Mesenchymal stem cell (in vitro differentiated cells and primary cell): ENCODE data around the gene RALGPS2.
A peak's percentile ranks its signal among the peaks of the same experiment; 100 is the strongest.

Experiments
- DNase-seq: peaks from one replicate; pipeline ENCODE4 v3.0.0-alpha.2; 2013
- H2AFZ ChIP-seq: one replicate; pipeline ENCODE4 v1.6.1; 2013; ENCODE audit warnings: low read depth, mild to moderate bottlenecking, control low read depth, inconsistent platforms, low read length, moderate library complexity
- H2AK5ac ChIP-seq: 2 replicates; pipeline ENCODE4 v1.6.1; 2013; ENCODE audit warnings: low read length, moderate library complexity, mild to moderate bottlenecking, inconsistent platforms; ENCODE audit not compliant: severe bottlenecking
- H2BK120ac ChIP-seq: one replicate; pipeline ENCODE4 v1.6.1; 2013; ENCODE audit warnings: low read depth, mild to moderate bottlenecking, inconsistent platforms, low read length, moderate library complexity
- H2BK12ac ChIP-seq, 2 experiments: one replicate each; pipeline ENCODE4 v1.6.1; 2013; ENCODE audit warnings: inconsistent platforms in 2 of 2, low read length in 2 of 2, mild to moderate bottlenecking in 2 of 2, moderate library complexity in 2 of 2, control low read depth in 1 of 2
- H2BK15ac ChIP-seq: one replicate; pipeline ENCODE4 v1.6.1; 2013; ENCODE audit warnings: mild to moderate bottlenecking, low read depth, inconsistent platforms; ENCODE audit not compliant: poor library complexity, severe bottlenecking
- H2BK5ac ChIP-seq: 2 replicates; pipeline ENCODE4 v1.6.1; 2013; ENCODE audit warnings: low read depth, mild to moderate bottlenecking, low read length, control low read depth, inconsistent platforms; ENCODE audit not compliant: poor library complexity, severe bottlenecking
- H3K14ac ChIP-seq, 2 experiments: one replicate each; pipeline ENCODE4 v1.6.1; 2013; ENCODE audit warnings: inconsistent platforms in 2 of 2, low read length in 2 of 2, control low read depth in 1 of 2, mild to moderate bottlenecking in 1 of 2, moderate library complexity in 1 of 2
- H3K18ac ChIP-seq, 2 experiments: one replicate each; pipeline ENCODE4 v1.6.1; 2013; ENCODE audit warnings: inconsistent platforms in 2 of 2, low read length in 2 of 2, control low read depth in 1 of 2, low read depth in 1 of 2, mild to moderate bottlenecking in 1 of 2
- H3K23ac ChIP-seq, 2 experiments: one replicate each; pipeline ENCODE4 v1.6.1; 2013; ENCODE audit warnings: inconsistent platforms in 2 of 2, low read length in 2 of 2, mild to moderate bottlenecking in 2 of 2, moderate library complexity in 2 of 2, control low read depth in 1 of 2
- H3K27ac ChIP-seq: 2 replicates; pipeline ENCODE4 v1.5.1; 2013; ENCODE audit warnings: mild to moderate bottlenecking, moderate library complexity, low read length, control low read depth, inconsistent platforms; ENCODE audit not compliant: poor library complexity, severe bottlenecking
- H3K27me3 ChIP-seq, 2 experiments: 2 replicates each; pipeline versions ENCODE4 v1.6.1 to v1.7.0; 2013; ENCODE audit warnings: low read length in 2 of 2, mild to moderate bottlenecking in 2 of 2, moderate library complexity in 2 of 2, control low read depth in 1 of 2, inconsistent platforms in 1 of 2; ENCODE audit not compliant: control insufficient read depth in 1 of 2, insufficient read depth in 1 of 2
- H3K36me3 ChIP-seq, 2 experiments: 2 replicates each; pipeline versions ENCODE4 v1.6.1 to v1.7.0; 2013; ENCODE audit warnings: low read length in 2 of 2, control low read depth in 1 of 2, inconsistent platforms in 1 of 2, low read depth in 1 of 2, mild to moderate bottlenecking in 1 of 2; ENCODE audit not compliant: insufficient read depth in 2 of 2, control insufficient read depth in 1 of 2
- H3K4ac ChIP-seq, 2 experiments: one replicate each; pipeline ENCODE4 v1.6.1; 2013; ENCODE audit warnings: inconsistent platforms in 2 of 2, low read length in 2 of 2, mild to moderate bottlenecking in 2 of 2, moderate library complexity in 2 of 2, control low read depth in 1 of 2, low read depth in 1 of 2
- H3K4me1 ChIP-seq: 2 replicates; pipeline ENCODE4 v1.6.1; 2013; ENCODE audit warnings: low read depth, low read length, control low read depth; ENCODE audit not compliant: control insufficient read depth, insufficient read depth
- H3K4me2 ChIP-seq: 2 replicates; pipeline ENCODE4 v1.6.1; 2013; ENCODE audit warnings: low read length, mild to moderate bottlenecking, inconsistent platforms; ENCODE audit not compliant: poor library complexity, severe bottlenecking
- H3K4me3 ChIP-seq, 2 experiments: 2 replicates each; pipeline versions ENCODE4 v1.5.1 to v1.7.0; 2013; ENCODE audit warnings: low read length in 2 of 2, mild to moderate bottlenecking in 2 of 2, control low read depth in 1 of 2, low read depth in 1 of 2; ENCODE audit not compliant: insufficient read depth in 1 of 2
- H3K79me1 ChIP-seq: replicated peaks from 2 replicates; pipeline ENCODE4 v1.6.1; 2013; ENCODE audit warnings: mild to moderate bottlenecking, control low read depth, low read length, inconsistent platforms; ENCODE audit not compliant: poor library complexity, severe bottlenecking
- H3K9ac ChIP-seq: 2 replicates; pipeline ENCODE4 v1.7.0; 2013; ENCODE audit warnings: mild to moderate bottlenecking, low read length, moderate library complexity
- H3K9me3 ChIP-seq: 2 replicates; pipeline ENCODE4 v1.7.0; 2013; ENCODE audit warnings: mild to moderate bottlenecking, low read length; ENCODE audit not compliant: control insufficient read depth
- H4K8ac ChIP-seq: one replicate; pipeline ENCODE4 v1.6.1; 2013; ENCODE audit warnings: inconsistent platforms, mild to moderate bottlenecking, low read length, moderate library complexity
- H4K91ac ChIP-seq: one replicate; pipeline ENCODE4 v1.6.1; 2013; ENCODE audit warnings: mild to moderate bottlenecking, low read length, inconsistent platforms
- WGBS: methylation state at CpG from one replicate; pipeline ENCODE4 v1.1.7; 2013; ENCODE audit warnings: mixed read lengths; 5-methylcytosine and 5-hydroxymethylcytosine counted together

Gene RALGPS2

GRCh38 chr1:178871551-178872320, 146.7 kb downstream of the RALGPS2 start:
- H3K18ac ChIP-seq: peak overlapping the region in 1 of 2 experiments; percentile 21
- no peak overlapping the region for H2AK5ac ChIP-seq
- H3K9ac ChIP-seq: peak overlapping the region; percentile 92
- H4K91ac ChIP-seq: no peak overlapping the region
- H2AFZ ChIP-seq: no peak overlapping the region
- H2BK5ac ChIP-seq: no peak overlapping the region
- H3K4me2 ChIP-seq: no peak overlapping the region
- no peak overlapping the region for H3K14ac ChIP-seq
- H2BK15ac ChIP-seq: no peak overlapping the region
- H3K4me3 ChIP-seq: peak overlapping the region in 1 of 2 experiments; percentile 43
- H2BK12ac ChIP-seq: no peak overlapping the region
- no peaks in the 10 kb centered on the region for H3K4me1 ChIP-seq
- no peaks in the 10 kb centered on the region for H3K9me3 ChIP-seq
- H2BK120ac ChIP-seq: no peak overlapping the region
- no peak overlapping the region for H4K8ac ChIP-seq
- no peaks in the 10 kb centered on the region for H3K79me1 ChIP-seq
- no peak for DNase-seq
- H3K27me3 ChIP-seq: no peaks in the 10 kb centered on the region
- no peak overlapping the region for H3K4ac ChIP-seq
- no peak overlapping the region for H3K27ac ChIP-seq
- H3K36me3 ChIP-seq: peaks cover 0 to 16% of the 10 kb centered on the region in 2 experiments
- H3K23ac ChIP-seq: no peak overlapping the region

- Histone ChIP-seq H4K8ac (no peak overlapping the region), H3K4me3 (no peak overlapping the region), H4K91ac (no peak overlapping the region), H3K27ac (no peak overlapping the region), H2BK12ac (no peak overlapping the region), H3K79me1 (no peaks in the 10 kb centered on the region), H2AK5ac (no peak overlapping the region), H3K4ac (no peak overlapping the region), H2BK120ac (no peak overlapping the region), H3K4me1 (no peaks in the 10 kb centered on the region), H2BK15ac (no peak overlapping the region), H3K9ac (no peak overlapping the region), H3K27me3 (no peaks in the 10 kb centered on the region), H3K9me3 (no peaks in the 10 kb centered on the region), H3K4me2 (no peak overlapping the region), H2BK5ac (no peak overlapping the region), H2AFZ (no peak overlapping the region), H3K14ac (no peak overlapping the region), H3K36me3 (peaks cover 0 to 31% of the 10 kb centered on the region in 2 experiments), H3K23ac (no peak overlapping the region), H3K18ac (no peak overlapping the region)
- 96% methylated on average over 1 of the region's 2 CpGs for WGBS
- no peak for DNase-seq
Observed at GRCh38 chr1:178874966-178875365, 149.9 kb downstream of the RALGPS2 start.

GRCh38 chr1:178875936-178876335, 150.9 kb downstream of the RALGPS2 start:
- no peak overlapping the region for H2BK15ac ChIP-seq
- H3K4me1 ChIP-seq: no peaks in the 10 kb centered on the region
- no peaks in the 10 kb centered on the region for H3K27me3 ChIP-seq
- no peak overlapping the region for H3K9ac ChIP-seq
- no peak overlapping the region for H2AK5ac ChIP-seq
- H3K23ac ChIP-seq: no peak overlapping the region
- no peaks in the 10 kb centered on the region for H3K79me1 ChIP-seq
- H2BK12ac ChIP-seq: no peak overlapping the region
- no peak overlapping the region for H3K4me3 ChIP-seq
- no peak overlapping the region for H2BK120ac ChIP-seq
- no peak overlapping the region for H3K14ac ChIP-seq
- no peak overlapping the region for H3K27ac ChIP-seq
- H4K8ac ChIP-seq: no peak overlapping the region
- no peak overlapping the region for H3K18ac ChIP-seq
- DNase-seq: no peak
- H3K4ac ChIP-seq: no peak overlapping the region
- H3K9me3 ChIP-seq: no peaks in the 10 kb centered on the region
- H3K4me2 ChIP-seq: no peak overlapping the region
- H3K36me3 ChIP-seq: peaks cover 0 to 39% of the 10 kb centered on the region in 2 experiments
- no peak overlapping the region for H2BK5ac ChIP-seq
- H2AFZ ChIP-seq: no peak overlapping the region
- H4K91ac ChIP-seq: no peak overlapping the region

GRCh38 chr1:178877896-178878295, 152.9 kb downstream of the RALGPS2 start:
- H3K9ac ChIP-seq: no peak overlapping the region
- no peak overlapping the region for H2AK5ac ChIP-seq
- H3K18ac ChIP-seq: no peak overlapping the region
- H2BK120ac ChIP-seq: no peak overlapping the region
- peaks cover 3 to 55% of the 10 kb centered on the region in 2 experiments for H3K36me3 ChIP-seq
- no peak overlapping the region for H3K4me3 ChIP-seq
- H4K8ac ChIP-seq: no peak overlapping the region
- WGBS: 100% methylated on average over 1 of the region's 3 CpGs
- H4K91ac ChIP-seq: no peak overlapping the region
- no peak overlapping the region for H3K23ac ChIP-seq
- H3K79me1 ChIP-seq: no peaks in the 10 kb centered on the region
- no peaks in the 10 kb centered on the region for H3K27me3 ChIP-seq
- H3K4me1 ChIP-seq: no peaks in the 10 kb centered on the region
- no peak overlapping the region for H3K4me2 ChIP-seq
- no peak overlapping the region for H2BK5ac ChIP-seq
- H3K27ac ChIP-seq: no peak overlapping the region
- no peak overlapping the region for H3K4ac ChIP-seq
- no peak overlapping the region for H2BK15ac ChIP-seq
- H3K14ac ChIP-seq: no peak overlapping the region
- H2BK12ac ChIP-seq: no peak overlapping the region
- DNase-seq: no peak
- peaks cover 4% of the 10 kb centered on the region for H3K9me3 ChIP-seq
- no peak overlapping the region for H2AFZ ChIP-seq
